Endodermal cell (in vitro differentiated cells): Measurements from ENCODE around the gene CALHM4. TPM values are rescaled to one million over a fixed set of nuclear protein-coding genes. Genes with fewer than 3 reads are reported as not detected.

Experiments
- DNase-seq: peaks from one replicate; pipeline ENCODE4 v3.0.0-alpha.2; 2017
- H3K27ac ChIP-seq: 2 replicates; pipeline ENCODE4 v1.5.1; 2013; ENCODE audit warnings: mild to moderate bottlenecking, low read depth, low read length, moderate library complexity
- H3K27me3 ChIP-seq: 2 replicates; pipeline ENCODE4 v1.6.1; 2013; ENCODE audit warnings: mild to moderate bottlenecking, low read length, moderate library complexity; ENCODE audit not compliant: insufficient read depth, control insufficient read depth, poor library complexity, severe bottlenecking
- H3K36me3 ChIP-seq: 2 replicates; pipeline ENCODE4 v1.7.0; 2013; ENCODE audit warnings: mild to moderate bottlenecking, low read length, moderate library complexity; ENCODE audit not compliant: control insufficient read depth, insufficient read depth
- H3K4me1 ChIP-seq: one replicate; pipeline ENCODE4 v1.7.0; 2013; ENCODE audit warnings: low read length; ENCODE audit not compliant: control insufficient read depth, insufficient read depth
- H3K4me3 ChIP-seq: 2 replicates; pipeline ENCODE4 v1.5.1; 2013; ENCODE audit warnings: mild to moderate bottlenecking, low read length, moderate library complexity
- H3K9ac ChIP-seq: 2 replicates; pipeline ENCODE4 v1.6.1; 2013; ENCODE audit warnings: mild to moderate bottlenecking, low read length, moderate library complexity; ENCODE audit not compliant: poor library complexity, severe bottlenecking; ENCODE audit errors: extremely low read depth
- H3K9me3 ChIP-seq: 2 replicates; pipeline ENCODE4 v1.6.1; 2013; ENCODE audit warnings: mild to moderate bottlenecking, low read length, moderate library complexity; ENCODE audit not compliant: control insufficient read depth
- H3K27ac Mint-ChIP-seq: 2 replicates; pipeline ENCODE4 v1.8.0; 2020; ENCODE audit warnings: mixed read lengths
- H3K27me3 Mint-ChIP-seq: 2 replicates; pipeline ENCODE4 v1.8.0; 2021; ENCODE audit warnings: mild to moderate bottlenecking, mixed read lengths; ENCODE audit not compliant: insufficient read depth
- H3K36me3 Mint-ChIP-seq: 2 replicates; pipeline ENCODE4 v1.8.0; 2020; ENCODE audit warnings: low read depth, mixed read lengths
- H3K4me1 Mint-ChIP-seq: 2 replicates; pipeline ENCODE4 v1.8.0; 2020; ENCODE audit warnings: mixed read lengths
- H3K4me3 Mint-ChIP-seq: 2 replicates; pipeline ENCODE4 v1.8.0; 2020; ENCODE audit warnings: mild to moderate bottlenecking, moderate library complexity, mixed read lengths
- H3K9me3 Mint-ChIP-seq: 2 replicates; pipeline ENCODE4 v1.8.0; 2020; ENCODE audit warnings: mild to moderate bottlenecking, mixed read lengths
- WGBS, 2 experiments: methylation state at CpG; one replicate each; pipeline versions ENCODE4 v1.1.5 to v1.1.7; 2013; ENCODE audit warnings: missing lambda C conversion rate in 2 of 2, mixed read lengths in 1 of 2; ENCODE audit not compliant: insufficient coverage in 1 of 2, insufficient read length in 1 of 2; 5-methylcytosine and 5-hydroxymethylcytosine counted together
- total RNA-seq, 2 donors: library from RNA; stranded (reverse); fragmentation: NEBNext Ultra II Directional in 1 of 2; extraction: Animal tissue kit (Norgen Biotek cat#: 25700) in 1 of 2; gene quantifications; 2 replicates in 1 of 2; 3 replicates in 1 of 2; pipeline ENCODE4 v1.2.1, GENCODE V29; 2021
- TF ChIP-seq, protein P1 (sequence below): fragments of 200-600 bp; sonication (generic); conservative IDR thresholded peaks from 2 replicates; pipeline ENCODE4 v1.5.0; 2021; ENCODE audit warnings: antibody characterized with exemption, mild to moderate bottlenecking

CALHM4 gene
- total RNA-seq, 2 donors from 2014 or later, result not detected

DNA sequence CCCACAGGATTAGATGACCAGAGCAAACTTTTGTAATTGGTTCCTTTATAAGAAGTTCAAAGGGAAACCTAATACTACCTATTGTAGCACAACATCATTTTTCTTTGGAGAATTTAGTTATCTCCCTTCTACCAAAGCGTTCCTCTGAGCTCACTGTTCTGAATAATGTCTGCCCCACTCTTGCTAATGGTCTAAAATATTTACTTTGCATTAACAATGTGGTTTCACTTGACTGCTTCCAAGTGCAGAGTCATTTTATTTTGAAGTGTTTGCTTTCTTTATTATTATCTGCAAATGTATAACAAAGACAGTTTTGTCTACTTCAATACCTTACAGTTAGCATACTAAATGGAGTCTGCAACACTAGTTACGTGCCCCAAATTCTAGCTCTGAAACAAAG, 23.1 kb upstream of the CALHM4 start:
- no peaks in the 10 kb centered on the region for H3K36me3 Mint-ChIP-seq
- Histone ChIP-seq H3K4me1 (peaks cover 3% of the 10 kb centered on the region), H3K27ac (no peak overlapping the region), H3K4me3 (no peak overlapping the region), H3K36me3 (no peaks in the 10 kb centered on the region), H3K9me3 (no peaks in the 10 kb centered on the region), H3K9ac (no peak overlapping the region), H3K27me3 (peaks cover 42% of the 10 kb centered on the region)
- H3K27ac Mint-ChIP-seq, result no peak overlapping the region
- no peak for DNase-seq
- peaks cover 35% of the 10 kb centered on the region for H3K4me1 Mint-ChIP-seq
- TF ChIP-seq, protein P1, sequence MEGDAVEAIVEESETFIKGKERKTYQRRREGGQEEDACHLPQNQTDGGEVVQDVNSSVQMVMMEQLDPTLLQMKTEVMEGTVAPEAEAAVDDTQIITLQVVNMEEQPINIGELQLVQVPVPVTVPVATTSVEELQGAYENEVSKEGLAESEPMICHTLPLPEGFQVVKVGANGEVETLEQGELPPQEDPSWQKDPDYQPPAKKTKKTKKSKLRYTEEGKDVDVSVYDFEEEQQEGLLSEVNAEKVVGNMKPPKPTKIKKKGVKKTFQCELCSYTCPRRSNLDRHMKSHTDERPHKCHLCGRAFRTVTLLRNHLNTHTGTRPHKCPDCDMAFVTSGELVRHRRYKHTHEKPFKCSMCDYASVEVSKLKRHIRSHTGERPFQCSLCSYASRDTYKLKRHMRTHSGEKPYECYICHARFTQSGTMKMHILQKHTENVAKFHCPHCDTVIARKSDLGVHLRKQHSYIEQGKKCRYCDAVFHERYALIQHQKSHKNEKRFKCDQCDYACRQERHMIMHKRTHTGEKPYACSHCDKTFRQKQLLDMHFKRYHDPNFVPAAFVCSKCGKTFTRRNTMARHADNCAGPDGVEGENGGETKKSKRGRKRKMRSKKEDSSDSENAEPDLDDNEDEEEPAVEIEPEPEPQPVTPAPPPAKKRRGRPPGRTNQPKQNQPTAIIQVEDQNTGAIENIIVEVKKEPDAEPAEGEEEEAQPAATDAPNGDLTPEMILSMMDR, result no peak
- WGBS, 2 experiments, result 63 to 68% methylated on average over 1 to 2 of the region's 2 CpGs
- H3K27me3 Mint-ChIP-seq, result peaks cover 38% of the 10 kb centered on the region
- no peaks in the 10 kb centered on the region for H3K9me3 Mint-ChIP-seq
- no peak overlapping the region for H3K4me3 Mint-ChIP-seq

DNA sequence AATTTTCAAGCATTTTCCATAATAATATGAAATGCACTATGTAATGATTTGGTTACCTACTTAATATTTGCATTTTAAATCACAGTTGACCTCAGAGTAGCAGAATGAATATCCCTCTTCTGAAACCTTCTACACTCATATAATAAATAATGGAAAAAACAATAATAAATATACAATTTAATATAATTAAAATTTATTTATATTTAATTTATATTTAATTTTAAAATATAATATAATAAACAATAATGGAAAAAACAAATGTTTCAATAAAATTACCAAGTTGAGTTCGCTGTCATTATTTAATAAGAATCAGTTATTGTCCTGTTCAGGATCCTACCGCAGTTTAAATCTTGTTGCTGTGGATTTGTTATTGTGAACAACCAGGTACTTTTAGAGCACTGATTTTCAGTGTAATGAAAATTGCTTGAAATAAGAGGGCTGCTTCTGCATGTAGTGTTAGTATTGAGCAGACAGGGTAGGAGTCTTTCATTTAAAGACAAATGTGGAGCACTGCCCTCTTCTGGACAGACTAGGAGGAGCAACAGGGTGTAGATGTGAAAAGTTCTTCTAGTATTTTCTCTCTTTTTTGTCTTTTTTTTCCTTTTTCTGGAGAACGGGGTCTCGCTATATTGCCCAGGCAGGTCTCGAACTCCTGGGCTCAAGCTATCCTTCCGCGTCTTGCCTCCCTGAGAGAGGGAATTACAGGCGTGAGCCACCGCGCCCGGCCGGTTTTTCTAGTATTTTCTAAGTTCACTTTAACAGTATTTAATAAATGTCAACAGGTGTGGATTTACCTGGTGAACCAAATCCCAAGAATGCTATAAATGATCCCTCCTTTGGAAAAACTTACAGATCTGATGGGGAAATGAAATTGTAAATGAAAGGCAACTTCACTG, 21.6 kb upstream of the CALHM4 start:
- Mint-ChIP-seq H3K9me3 (no peaks in the 10 kb centered on the region), H3K4me3 (no peak overlapping the region), H3K36me3 (no peaks in the 10 kb centered on the region), H3K4me1 (peaks cover 39% of the 10 kb centered on the region), H3K27ac (no peak overlapping the region), H3K27me3 (peaks cover 29% of the 10 kb centered on the region)
- Histone ChIP-seq H3K27ac (no peak overlapping the region), H3K9me3 (no peaks in the 10 kb centered on the region), H3K36me3 (no peaks in the 10 kb centered on the region), H3K4me1 (peaks cover 3% of the 10 kb centered on the region), H3K27me3 (peaks cover 30% of the 10 kb centered on the region), H3K4me3 (no peak overlapping the region), H3K9ac (no peak overlapping the region)
- 88 to 96% methylated on average over 8 to 12 of the region's 12 CpGs for WGBS, 2 experiments
- DNase-seq, result peak; percentile 90
- TF ChIP-seq, protein P1, result peak; percentile 92

DNA sequence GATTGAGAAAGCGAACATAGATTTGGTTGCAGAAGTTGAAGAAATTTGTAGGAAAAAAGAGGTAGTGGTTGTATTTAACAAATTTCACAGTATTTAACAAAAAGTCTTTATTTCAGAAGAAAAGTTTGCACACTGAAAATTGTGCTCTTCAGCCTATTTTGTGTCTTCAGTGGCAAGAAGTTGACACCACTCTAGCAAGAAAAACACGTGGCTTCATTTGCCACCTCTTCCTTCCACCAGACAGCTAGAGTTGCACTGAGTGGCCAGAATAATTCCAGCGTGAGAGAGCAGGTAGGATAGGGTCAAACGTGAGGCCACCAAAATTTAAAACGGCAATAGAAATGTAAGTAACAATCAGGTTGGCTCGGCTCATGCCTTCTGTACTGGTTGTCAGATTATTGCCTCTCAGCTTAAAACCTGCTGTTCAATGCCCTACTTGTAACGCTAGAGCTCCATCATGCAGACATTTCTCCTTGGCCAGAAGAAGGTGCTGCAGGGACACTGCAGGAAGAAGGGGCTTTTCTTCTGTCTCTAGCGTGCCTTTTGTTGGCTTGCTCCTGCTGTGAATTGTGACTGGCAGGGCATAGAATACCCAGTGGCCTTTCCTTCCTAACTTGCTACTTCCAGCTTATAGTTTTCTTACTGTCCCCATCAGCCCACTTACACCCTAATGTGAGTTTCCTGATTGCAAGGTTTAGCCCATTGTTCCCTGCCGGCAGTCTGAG, 20.2 kb upstream of the CALHM4 start:
- Histone ChIP-seq H3K4me3 (no peak overlapping the region), H3K27me3 (peaks cover 18% of the 10 kb centered on the region), H3K9me3 (no peaks in the 10 kb centered on the region), H3K27ac (no peak overlapping the region), H3K9ac (no peak overlapping the region), H3K36me3 (no peaks in the 10 kb centered on the region), H3K4me1 (no peaks in the 10 kb centered on the region)
- Mint-ChIP-seq H3K4me1 (peaks cover 39% of the 10 kb centered on the region), H3K36me3 (no peaks in the 10 kb centered on the region), H3K27ac (peak overlapping the region; percentile 79), H3K4me3 (no peak overlapping the region), H3K27me3 (peaks cover 20% of the 10 kb centered on the region), H3K9me3 (no peaks in the 10 kb centered on the region)
- peak; percentile 79 for DNase-seq
- TF ChIP-seq, protein P1, result peak; percentile 52
- 46 to 51% methylated on average over 8 to 9 of the region's 9 CpGs for WGBS, 2 experiments
